Hematopoietic multipotent progenitor cell treated with erythropoietin and hydrocortisone succinate and interleukin-3 and kit ligand, for 15 days (in vitro differentiated cells): ENCODE data around the gene RTL3.

Experiments used
- DNase-seq: peaks from one replicate; pipeline ENCODE4 v3.0.0-alpha.2; 2015; ENCODE audit warnings: low spot score

RTL3 gene

DNA sequence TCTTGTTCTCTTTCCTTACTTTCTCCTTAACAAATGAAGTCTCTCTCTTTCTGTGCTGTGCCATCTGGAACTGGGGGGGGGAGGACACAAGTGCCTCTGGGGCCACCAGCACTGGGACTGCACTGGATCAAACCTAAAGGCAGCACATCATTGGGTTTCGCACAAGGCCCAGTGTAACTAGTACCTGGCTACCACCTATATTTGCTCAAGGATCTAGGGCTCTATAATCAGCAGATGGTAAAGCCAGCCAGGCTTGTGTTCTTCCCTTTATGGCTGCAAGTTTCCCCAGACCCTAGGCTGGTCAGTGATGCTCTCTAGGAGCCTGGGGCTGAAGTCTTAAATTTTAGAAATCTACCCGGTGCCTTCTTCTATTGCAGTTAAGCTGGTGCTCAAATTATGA is 40.1 kb downstream of the RTL3 start:
- no peak for DNase-seq

GRCh38 chrX:78614264-78614663 is 44.9 kb downstream of the RTL3 start:
- no peak for DNase-seq
